Eye (tissue), 1 donor: Measurements from ENCODE around the gene ADAMTS17.

Experiments
- DNase-seq: peaks from one replicate; pipeline ENCODE4 v3.0.0-alpha.2; 2015

Gene ADAMTS17

GRCh38 chr15:100308608-100309007 is 33.2 kb downstream of the ADAMTS17 start:
- no peak for DNase-seq

DNA sequence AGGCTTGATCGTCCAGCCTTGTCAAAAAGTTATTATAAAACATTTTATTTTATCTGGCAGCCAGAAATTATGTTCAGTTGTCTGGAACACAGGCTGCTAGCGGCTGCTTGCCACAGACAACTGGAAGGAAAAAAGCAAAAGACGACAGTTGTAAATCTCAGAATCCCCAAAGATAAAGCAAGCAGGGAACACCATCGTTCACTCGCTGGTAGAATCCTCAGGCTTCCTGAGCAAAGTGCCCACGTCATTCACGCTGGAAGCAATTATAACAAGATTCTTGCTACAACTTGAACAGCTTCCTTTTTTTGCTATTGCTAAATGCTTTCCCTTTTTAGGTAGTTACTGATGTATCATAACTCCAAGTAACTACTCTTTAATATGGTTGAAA is 33.6 kb downstream of the ADAMTS17 start:
- DNase-seq, result peak; percentile 47

DNA sequence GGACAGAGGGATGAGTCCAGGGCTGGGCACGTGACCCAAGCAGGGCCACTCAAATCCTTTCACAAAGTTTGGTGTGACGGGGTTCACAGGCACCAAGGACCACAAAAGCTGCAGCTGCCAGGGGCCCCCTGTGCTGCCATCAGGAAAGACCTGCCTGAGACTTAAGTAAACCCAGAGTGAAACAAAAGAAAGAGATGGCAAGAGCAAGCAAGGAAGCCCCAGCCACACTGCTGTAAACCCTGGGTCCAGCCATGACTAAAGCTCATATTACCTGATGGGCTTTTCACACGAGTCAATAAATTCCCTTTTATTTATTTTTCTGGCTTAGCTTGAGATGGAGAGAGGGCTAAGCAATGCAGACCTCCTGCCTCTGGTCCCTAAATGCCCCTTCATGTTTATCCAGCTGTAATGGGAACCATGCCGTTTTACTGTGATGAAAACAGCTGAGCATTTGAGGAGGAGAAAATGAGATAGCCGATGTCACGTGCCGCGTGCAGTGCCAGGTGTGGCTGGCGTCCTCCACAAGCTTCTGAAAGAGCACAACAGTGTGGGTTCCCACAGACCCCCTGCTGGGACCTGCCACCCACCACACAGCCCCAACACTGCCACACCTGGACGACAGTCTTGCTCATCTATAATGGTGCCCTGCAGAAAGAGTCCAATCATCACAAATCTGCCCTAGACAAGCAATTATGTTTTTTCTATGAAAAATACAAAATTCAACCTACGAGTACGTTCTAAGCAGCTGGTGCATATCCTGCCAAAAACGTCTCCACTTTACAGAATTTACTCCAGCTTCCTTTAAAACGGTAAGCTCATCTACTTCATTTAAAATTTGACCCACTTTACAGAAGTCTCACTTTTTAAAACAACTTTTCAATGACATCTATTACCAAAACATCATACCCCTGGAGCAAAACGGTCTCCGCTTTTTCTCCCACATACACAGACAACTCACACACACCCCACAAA is 34.2 kb downstream of the ADAMTS17 start:
- peak; percentile 32 for DNase-seq

DNA sequence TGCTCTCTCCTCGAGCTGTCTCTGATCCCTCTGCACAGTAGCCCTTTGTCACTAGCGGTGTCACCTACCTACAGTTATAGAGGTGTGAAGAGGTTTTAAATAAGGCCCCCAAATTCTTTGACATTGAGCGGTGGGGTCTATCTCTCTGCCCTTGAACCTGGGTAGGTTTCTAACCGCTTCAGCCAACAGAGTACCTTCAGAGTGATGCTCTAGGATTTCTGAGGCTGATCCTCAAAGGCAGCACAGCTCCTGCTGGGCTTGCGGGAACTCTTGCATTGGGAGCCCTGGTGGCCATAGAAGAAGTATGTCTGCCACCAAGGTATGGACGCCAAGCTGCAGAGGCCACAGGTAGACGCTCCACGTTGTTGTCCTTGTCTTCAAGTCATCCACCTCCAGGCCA is 35.7 kb downstream of the ADAMTS17 start:
- DNase-seq, result no peak

DNA sequence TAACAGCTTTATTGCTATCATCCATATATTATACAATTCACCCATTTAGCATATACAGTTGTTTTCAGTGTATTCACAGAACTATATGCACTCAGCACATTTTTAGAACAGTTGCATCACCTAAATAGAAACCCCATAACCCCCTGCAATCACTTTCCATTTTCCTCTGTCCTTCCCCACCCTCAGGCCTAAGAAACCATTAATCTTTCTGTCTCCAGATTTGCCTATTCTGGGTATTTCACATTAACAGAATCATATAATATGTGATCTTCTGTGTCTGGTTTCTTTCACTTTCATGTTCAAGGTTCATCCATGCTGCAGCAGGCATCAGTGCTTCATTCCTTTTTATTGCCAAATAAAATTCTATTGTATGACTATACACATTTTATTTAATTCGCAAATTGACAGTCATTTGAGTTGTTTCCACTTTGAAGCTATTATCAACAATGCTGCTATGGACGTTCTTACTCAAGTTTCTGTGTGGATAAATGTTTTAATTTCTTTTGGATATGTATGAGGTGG is 39.8 kb downstream of the ADAMTS17 start:
- DNase-seq, result no peak

GRCh38 chr15:100298257-100298656 is 43.5 kb downstream of the ADAMTS17 start:
- DNase-seq, result no peak

- no peak for DNase-seq
These were observed 44.0 kb downstream of the ADAMTS17 start for GRCh38 chr15:100297812-100298211.

- DNase-seq, result no peak
These were observed 45.7 kb downstream of the ADAMTS17 start for GRCh38 chr15:100295939-100296565.

DNA sequence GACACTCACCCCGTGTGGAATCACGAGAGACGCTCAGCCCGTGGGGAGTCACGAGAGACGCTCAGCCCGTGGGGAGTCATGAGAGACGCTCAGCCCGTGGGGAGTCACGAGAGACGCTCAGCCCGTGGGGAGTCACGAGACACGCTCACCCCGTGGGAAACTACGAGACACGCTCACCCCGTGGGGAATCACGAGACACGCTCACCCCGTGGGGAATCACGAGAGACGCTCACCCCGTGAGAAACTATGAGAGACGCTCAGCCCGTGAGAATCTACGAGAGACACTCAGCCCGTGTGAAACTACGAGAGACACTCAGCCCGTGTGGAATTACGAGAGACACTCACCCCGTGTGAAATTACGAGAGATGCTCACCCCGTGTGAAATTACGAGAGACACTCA is 49.8 kb downstream of the ADAMTS17 start:
- DNase-seq, result no peak

DNA sequence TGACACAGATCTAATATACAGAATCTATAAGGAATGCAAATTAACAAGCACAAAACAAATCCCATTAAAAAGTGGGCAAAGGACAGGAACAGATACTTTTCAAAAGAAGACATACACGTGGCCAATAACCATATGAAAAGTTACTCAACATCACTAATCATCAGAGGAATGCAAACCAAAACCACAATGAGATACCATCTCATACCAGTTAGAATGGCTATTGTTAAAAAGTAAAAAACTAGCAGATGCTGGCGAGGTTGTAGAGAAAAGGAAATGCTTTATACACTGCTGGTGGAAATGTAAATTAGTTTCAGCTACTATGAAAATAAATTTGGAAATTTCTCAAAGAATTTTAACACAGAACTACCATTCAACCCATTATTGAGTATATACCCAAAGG is 50.7 kb downstream of the ADAMTS17 start:
- DNase-seq, result no peak

DNA sequence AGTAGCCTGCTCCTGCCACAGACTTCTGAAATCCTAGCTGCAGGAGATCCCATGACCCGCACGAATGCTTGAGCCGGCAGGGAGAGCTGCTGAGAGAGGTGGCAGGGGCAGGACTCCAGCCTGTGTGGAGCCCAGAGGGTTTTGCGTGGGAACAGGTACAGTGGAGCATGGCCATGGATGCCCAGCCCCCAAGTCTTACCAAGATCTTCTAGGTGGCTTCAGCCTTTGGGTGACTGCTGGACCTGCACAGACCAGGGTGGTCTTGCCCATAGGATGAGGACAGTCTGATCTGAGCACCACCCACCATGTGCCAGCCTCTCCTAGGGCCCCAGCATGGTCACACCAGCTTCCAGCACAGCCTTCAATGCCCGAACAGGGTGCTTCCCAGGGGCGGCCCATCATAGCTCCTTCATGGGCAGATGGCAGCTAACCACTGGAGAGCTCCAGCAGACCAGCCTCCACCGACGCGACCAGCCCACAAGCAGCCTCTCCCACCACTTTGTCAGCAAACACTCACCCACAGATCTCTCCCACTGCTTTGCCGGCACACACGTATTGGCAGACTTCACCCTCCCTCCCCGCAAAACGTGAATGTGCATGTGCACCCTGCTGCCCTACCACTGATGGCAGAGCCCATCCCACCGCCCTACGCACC is 56.0 kb downstream of the ADAMTS17 start:
- no peak for DNase-seq

DNA sequence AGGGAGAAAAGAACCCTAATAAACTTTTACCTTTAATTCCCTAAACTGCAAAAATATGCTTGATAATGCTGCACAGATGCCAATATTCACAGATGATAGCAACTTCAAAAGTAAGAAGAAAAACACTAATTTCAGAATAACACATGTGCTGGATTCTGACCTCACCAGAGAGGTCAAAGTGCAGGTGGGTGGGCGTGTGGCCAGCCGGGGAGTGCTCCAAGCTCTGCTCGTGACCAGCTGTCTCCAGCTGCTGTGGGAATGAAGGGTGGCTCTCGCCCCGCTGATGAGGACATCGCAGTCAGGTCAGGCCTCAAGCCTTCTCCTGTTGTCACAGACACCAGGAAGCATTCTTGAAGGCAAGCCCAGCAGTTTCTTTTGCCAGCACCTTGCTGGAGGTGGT is 57.1 kb downstream of the ADAMTS17 start:
- peak; percentile 30 for DNase-seq

GRCh38 chr15:100284191-100284590 is 57.6 kb downstream of the ADAMTS17 start:
- DNase-seq, result no peak

- no peak for DNase-seq
These were observed 60.5 kb downstream of the ADAMTS17 start for GRCh38 chr15:100281096-100281917.

- no peak for DNase-seq
These were observed 61.9 kb downstream of the ADAMTS17 start for GRCh38 chr15:100279849-100280248.

DNA sequence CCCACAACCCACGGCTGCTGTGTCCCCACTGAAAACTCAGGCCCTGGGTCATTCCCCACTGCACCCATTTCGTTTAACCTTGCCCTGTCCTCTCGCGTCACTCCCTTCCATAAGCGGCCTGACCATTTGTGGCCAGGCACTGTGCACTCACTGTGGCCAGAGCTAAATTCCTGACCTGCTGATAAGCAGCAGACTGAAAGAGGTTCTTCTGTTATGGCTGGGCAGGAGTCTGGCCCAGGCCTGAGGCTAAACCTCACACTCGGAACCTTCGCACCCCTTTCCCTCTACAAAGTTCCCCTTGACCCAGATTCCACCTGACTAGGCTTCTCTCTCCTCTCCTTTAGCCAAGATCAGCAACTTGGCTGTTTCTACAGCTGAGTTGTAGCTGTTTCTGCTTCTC is 62.3 kb downstream of the ADAMTS17 start:
- DNase-seq, result no peak

DNA sequence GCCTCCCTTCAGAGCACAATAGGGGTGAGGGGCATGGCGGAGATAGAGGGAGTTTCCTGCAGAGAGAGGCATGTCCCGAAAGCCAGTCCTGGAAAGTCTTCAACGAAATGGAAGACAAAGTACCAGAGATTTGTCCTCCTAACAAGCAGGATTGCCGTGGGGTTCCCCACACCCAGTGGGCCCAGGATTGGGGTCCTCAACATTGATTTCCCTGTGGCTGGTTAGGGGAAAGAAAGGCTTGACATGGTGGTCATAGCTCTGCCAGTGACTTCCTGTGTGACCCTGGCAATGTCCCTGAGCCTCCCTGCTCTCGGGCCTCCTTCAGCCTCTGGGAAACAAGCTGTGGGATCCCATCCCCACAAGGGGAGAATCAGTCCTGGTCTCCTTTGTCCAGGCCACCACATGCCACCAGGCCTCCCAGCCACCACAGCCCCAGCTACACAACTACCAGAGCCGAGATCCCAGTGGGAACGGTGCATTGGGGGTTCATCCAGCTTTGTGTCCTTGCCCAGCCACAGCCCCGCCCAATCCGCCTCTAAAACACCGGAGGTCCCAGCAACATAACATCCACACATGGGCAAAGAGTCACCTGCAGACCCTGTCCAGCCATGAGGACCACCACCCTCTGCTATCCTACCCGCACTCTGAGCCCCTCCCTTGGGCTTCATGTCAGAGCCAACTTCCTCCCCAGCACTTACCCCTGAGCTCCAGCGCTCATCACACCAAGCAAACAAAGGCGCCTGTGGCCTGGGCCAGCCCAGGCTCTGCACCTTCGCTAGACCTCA is 63.0 kb downstream of the ADAMTS17 start:
- DNase-seq, result no peak

DNA sequence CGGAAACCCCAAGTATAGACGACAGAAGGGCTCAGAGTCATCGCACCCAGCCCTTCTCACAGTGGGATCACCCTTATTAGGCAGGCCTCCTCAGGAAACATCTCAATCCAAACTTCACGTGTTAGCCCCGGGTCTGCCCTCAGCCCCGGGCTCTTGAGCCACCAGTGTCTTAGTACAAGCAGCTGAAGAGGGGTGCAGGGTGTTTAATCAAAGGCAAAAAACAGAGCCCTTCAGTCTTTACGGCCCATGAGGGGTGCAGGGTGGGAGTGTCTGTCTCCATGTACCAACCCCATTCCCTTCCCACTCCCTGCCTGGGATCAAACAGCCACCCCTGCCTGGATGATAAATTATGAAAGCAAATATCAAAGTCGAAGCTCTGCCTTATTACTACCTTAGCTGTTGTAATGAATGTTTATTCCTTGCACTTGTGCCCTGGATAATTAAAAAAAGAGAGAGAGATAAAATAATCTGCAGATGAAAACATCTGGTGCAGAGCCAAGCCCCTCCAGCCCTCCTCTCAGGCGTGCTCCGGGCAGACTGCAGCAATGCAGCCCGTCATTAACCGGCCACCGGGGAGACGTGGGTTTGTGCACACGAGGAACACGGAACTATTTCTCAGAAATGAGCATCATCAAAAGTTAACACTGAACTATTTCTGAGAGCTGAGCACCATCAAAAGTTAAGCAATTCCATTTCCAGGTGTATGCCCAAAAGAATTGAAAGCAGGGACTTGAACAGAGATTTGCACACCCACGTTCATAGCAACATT is 64.5 kb downstream of the ADAMTS17 start:
- DNase-seq, result no peak

GRCh38 chr15:100276506-100276905 is 65.3 kb downstream of the ADAMTS17 start:
- DNase-seq, result no peak

- DNase-seq, result no peak
These were observed 66.1 kb downstream of the ADAMTS17 start for GRCh38 chr15:100275641-100276040.

DNA sequence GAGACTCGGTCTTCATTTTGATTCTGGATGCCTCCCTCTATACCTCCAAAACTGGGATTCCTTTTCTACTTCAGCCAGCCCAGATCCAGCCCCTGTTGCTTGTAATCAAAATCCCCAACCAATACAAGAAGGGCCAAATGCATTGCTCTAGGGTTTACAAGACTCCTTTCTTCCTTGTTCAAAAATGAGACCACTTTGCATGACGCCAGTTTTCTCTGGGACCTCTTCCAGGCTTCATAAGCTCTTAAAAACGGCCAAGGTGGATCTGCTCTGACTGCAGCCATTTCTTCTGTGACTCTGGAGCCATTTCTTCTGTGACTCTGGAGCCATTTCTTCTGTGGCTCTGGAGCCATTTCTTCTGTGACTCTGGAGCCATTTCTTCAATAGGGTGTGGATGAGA is 71.9 kb downstream of the ADAMTS17 start:
- DNase-seq, result no peak
